C4-2B (cell line): Measurements from ENCODE around the gene ROCK1.

Source experiments
- H3K27ac ChIP-seq: fragments of 450-650 bp; 2 replicates; pipeline ENCODE4 v1.5.1; 2017
- CTCF ChIP-seq: fragments of 450-650 bp; conservative IDR thresholded peaks from 2 replicates; pipeline ENCODE4 v1.5.1; 2017; ENCODE audit warnings: mild to moderate bottlenecking
- ZFX ChIP-seq: fragments of 450-650 bp; IDR thresholded peaks from 2 replicates; pipeline ENCODE4 v1.6.1; 2017

ROCK1 gene

GRCh38 chr18:21101172-21101571, 10.4 kb downstream of the ROCK1 start:
- TF ChIP-seq ZFX = no peak
- no peak for TF ChIP-seq CTCF
- H3K27ac ChIP-seq = no peak overlapping the region

GRCh38 chr18:21100678-21101077, 10.9 kb downstream of the ROCK1 start:
- TF ChIP-seq ZFX = no peak
- TF ChIP-seq CTCF = no peak
- no peak overlapping the region for H3K27ac ChIP-seq

GRCh38 chr18:21100146-21100545, 11.5 kb downstream of the ROCK1 start:
- TF ChIP-seq ZFX (no peak), CTCF (no peak)
- no peak overlapping the region for H3K27ac ChIP-seq

GRCh38 chr18:21099442-21099841, 12.2 kb downstream of the ROCK1 start:
- H3K27ac ChIP-seq = 0 out of 2 replicates have a peak overlapping the region, but pooled peaks have one; percentile 2
- TF ChIP-seq CTCF (no peak), ZFX (no peak)

GRCh38 chr18:21096760-21097159, 14.9 kb downstream of the ROCK1 start:
- TF ChIP-seq ZFX (no peak), CTCF (no peak)
- no peak overlapping the region for H3K27ac ChIP-seq

GRCh38 chr18:21093133-21093532, 18.5 kb downstream of the ROCK1 start:
- no peak overlapping the region for H3K27ac ChIP-seq
- TF ChIP-seq CTCF (no peak), ZFX (no peak)

- no peak overlapping the region for H3K27ac ChIP-seq
- TF ChIP-seq CTCF = no peak
- TF ChIP-seq ZFX = no peak
These were observed 20.9 kb downstream of the ROCK1 start for GRCh38 chr18:21090680-21091079.
